Breast epithelium (tissue), 4 donors: ENCODE data around the gene BSN. TPM values are rescaled to one million over a fixed set of nuclear protein-coding genes. Genes with fewer than 3 reads are reported as not detected.

Experiments used
- DNase-seq, 2 donors: peaks; one replicate each; pipeline ENCODE4 v3.0.0-alpha.2; 2019; ENCODE audit warnings: low spot score in 2 of 2
- H3K27ac ChIP-seq, 2 donors: fragments of 200-600 bp; sonication (generic) in 1 of 2; one replicate each; pipeline ENCODE4 v1.5.1; 2016 to 2019; ENCODE audit warnings: mild to moderate bottlenecking in 1 of 2
- H3K27me3 ChIP-seq, 2 donors: fragments of 200-600 bp; sonication (generic) in 1 of 2; one replicate each; pipeline versions ENCODE4 v1.5.1 to v1.6.0; 2017 to 2019; ENCODE audit warnings: control low read depth in 1 of 2, mild to moderate bottlenecking in 1 of 2
- H3K36me3 ChIP-seq: fragments of 200-600 bp; one replicate; pipeline ENCODE4 v1.5.1; 2019
- H3K4me1 ChIP-seq, 2 donors: fragments of 200-600 bp; sonication (generic); one replicate each; pipeline ENCODE4 v1.5.1; 2016 to 2019; ENCODE audit warnings: control low read depth in 1 of 2
- H3K4me3 ChIP-seq, 3 donors: fragments of 200-600 bp; sonication (generic); 1 replicate in 2 of 3; 2 replicates in 1 of 3; pipeline ENCODE4 v1.5.1; 2016 to 2019; ENCODE audit warnings: mild to moderate bottlenecking in 3 of 3, moderate library complexity in 2 of 3
- H3K9me3 ChIP-seq, 2 donors: fragments of 200-600 bp; sonication (generic) in 1 of 2; one replicate each; pipeline ENCODE4 v1.5.1; 2016 to 2019; ENCODE audit warnings: control low read depth in 1 of 2
- CTCF ChIP-seq, 3 donors: fragments of 450-650 bp; IDR thresholded peaks; one replicate each; pipeline ENCODE4 v1.5.1; 2016 to 2017; ENCODE audit warnings: antibody characterized with exemption in 3 of 3, mild to moderate bottlenecking in 3 of 3, moderate library complexity in 3 of 3
- POLR2A ChIP-seq: fragments of 450-650 bp; IDR thresholded peaks from one replicate; pipeline ENCODE4 v1.6.1; 2016; ENCODE audit warnings: antibody characterized with exemption, mild to moderate bottlenecking, moderate library complexity
- POLR2AphosphoS5 ChIP-seq, 3 donors: sonication (generic); formaldehyde crosslinking; IDR thresholded peaks; one replicate each; pipeline ENCODE4 v1.6.1; 2017; ENCODE audit warnings: antibody characterized with exemption in 3 of 3
- intact Hi-C: fragments of 100-400 bp; cut with DNase I; formaldehyde crosslinking; loops from one replicate; pipeline ENCODE4 v1.15.1; 2023; ENCODE audit warnings: low total_unique reads
- total RNA-seq, 3 donors: library from RNA; depleted of rRNA; stranded (reverse); fragments of >200 nt; gene quantifications; one replicate each; pipeline ENCODE4 v1.1.0, GENCODE V29; 2016

The BSN gene
- total RNA-seq, result under 1 TPM; 0.15 to 0.48 (median 0.33) TPM

GRCh38 chr3:49553692-49554632 is at the start of gene BSN:
TSS of gene BSN (plus strand) at chr3:49554477. CDS start at chr3:49554603, 126 bp downstream.
- DNase-seq, result peak; percentile 50 to 66
- Histone ChIP-seq H3K4me3 (peak within 1 kb of the TSS; percentile 60 to 65 (median 65)), H3K36me3 (no peaks in the 10 kb centered on the region), H3K4me1 (peaks cover 4 to 8% of the 10 kb centered on the region in 2 donors), H3K9me3 (no peaks in the 10 kb centered on the region), H3K27ac (peak within 1 kb of the TSS in 1 of 2 donors; percentile 34), H3K27me3 (no peaks in the 10 kb centered on the region)
- TF ChIP-seq POLR2A, result no peak
- no peak for TF ChIP-seq POLR2AphosphoS5 (IDR thresholded peaks at IDR 0.05)
- TF ChIP-seq CTCF (IDR thresholded peaks at IDR 0.05), result no peak
- intact Hi-C loops, result no loop called here

- H3K27ac ChIP-seq, result no peak overlapping the region
- DNase-seq, result no peak
- no peak for TF ChIP-seq CTCF (IDR thresholded peaks at IDR 0.05)
- TF ChIP-seq POLR2A, result no peak
- no peak for TF ChIP-seq POLR2AphosphoS5 (IDR thresholded peaks at IDR 0.05)
Measured at GRCh38 chr3:49506906-49507305, 47.4 kb upstream of the BSN start.

GRCh38 chr3:49509028-49509561 is 45.2 kb upstream of the BSN start:
- H3K36me3 ChIP-seq, result no peaks in the 10 kb centered on the region
- no peaks in the 10 kb centered on the region for H3K4me1 ChIP-seq
- no peak for DNase-seq
- H3K4me3 ChIP-seq, result no peak overlapping the region
- no peaks in the 10 kb centered on the region for H3K9me3 ChIP-seq
- TF ChIP-seq CTCF (IDR thresholded peaks at IDR 0.05) (no peak), POLR2AphosphoS5 (IDR thresholded peaks at IDR 0.05) (no peak), POLR2A (no peak)
- H3K27me3 ChIP-seq, result no peaks in the 10 kb centered on the region
- H3K27ac ChIP-seq, result no peak overlapping the region
- intact Hi-C loops, result no loop called here

More at GRCh38 chr3:49506906-49507305, 47.4 kb upstream of the BSN start:
- intact Hi-C loops, result no loop called here
- Histone ChIP-seq H3K4me3 (no peak overlapping the region), H3K4me1 (no peaks in the 10 kb centered on the region), H3K36me3 (no peaks in the 10 kb centered on the region), H3K27me3 (no peaks in the 10 kb centered on the region), H3K9me3 (no peaks in the 10 kb centered on the region)

GRCh38 chr3:49511639-49512038 is 42.6 kb upstream of the BSN start:
- TF ChIP-seq POLR2AphosphoS5 (IDR thresholded peaks at IDR 0.05) (no peak), CTCF (IDR thresholded peaks at IDR 0.05) (no peak), POLR2A (no peak)
- Histone ChIP-seq H3K36me3 (no peaks in the 10 kb centered on the region), H3K9me3 (no peaks in the 10 kb centered on the region), H3K4me1 (no peaks in the 10 kb centered on the region), H3K27ac (no peak overlapping the region), H3K27me3 (no peaks in the 10 kb centered on the region), H3K4me3 (no peak overlapping the region)
- intact Hi-C loops, result no loop called here
- no peak for DNase-seq

GRCh38 chr3:49512781-49513355 is 41.4 kb upstream of the BSN start:
- no peak overlapping the region for H3K27ac ChIP-seq
- no peak overlapping the region for H3K4me3 ChIP-seq
- no peak for DNase-seq
- intact Hi-C loops, result no loop called here
- TF ChIP-seq POLR2A, result no peak
- TF ChIP-seq CTCF (IDR thresholded peaks at IDR 0.05), result no peak
- no peak for TF ChIP-seq POLR2AphosphoS5 (IDR thresholded peaks at IDR 0.05)
- H3K4me1 ChIP-seq, result no peaks in the 10 kb centered on the region
- H3K9me3 ChIP-seq, result no peaks in the 10 kb centered on the region
- no peaks in the 10 kb centered on the region for H3K36me3 ChIP-seq
- no peaks in the 10 kb centered on the region for H3K27me3 ChIP-seq
